GM18867 (cell line): ENCODE measurements around the gene PIBF1.
"Not testable (repeated sequence)": the region's sequence is repeated elsewhere in the genome, so short reads cannot be mapped to it uniquely, and the experiment has no call there.

ENCODE experiments used
- ATAC-seq: cut with Tn5 transposase; IDR thresholded peaks from one replicate; pipeline ENCODE4 v1.9.1; 2021; ENCODE audit warnings: mild to moderate bottlenecking, moderate library complexity; ENCODE audit not compliant: unreplicated experiment

Gene PIBF1

DNA sequence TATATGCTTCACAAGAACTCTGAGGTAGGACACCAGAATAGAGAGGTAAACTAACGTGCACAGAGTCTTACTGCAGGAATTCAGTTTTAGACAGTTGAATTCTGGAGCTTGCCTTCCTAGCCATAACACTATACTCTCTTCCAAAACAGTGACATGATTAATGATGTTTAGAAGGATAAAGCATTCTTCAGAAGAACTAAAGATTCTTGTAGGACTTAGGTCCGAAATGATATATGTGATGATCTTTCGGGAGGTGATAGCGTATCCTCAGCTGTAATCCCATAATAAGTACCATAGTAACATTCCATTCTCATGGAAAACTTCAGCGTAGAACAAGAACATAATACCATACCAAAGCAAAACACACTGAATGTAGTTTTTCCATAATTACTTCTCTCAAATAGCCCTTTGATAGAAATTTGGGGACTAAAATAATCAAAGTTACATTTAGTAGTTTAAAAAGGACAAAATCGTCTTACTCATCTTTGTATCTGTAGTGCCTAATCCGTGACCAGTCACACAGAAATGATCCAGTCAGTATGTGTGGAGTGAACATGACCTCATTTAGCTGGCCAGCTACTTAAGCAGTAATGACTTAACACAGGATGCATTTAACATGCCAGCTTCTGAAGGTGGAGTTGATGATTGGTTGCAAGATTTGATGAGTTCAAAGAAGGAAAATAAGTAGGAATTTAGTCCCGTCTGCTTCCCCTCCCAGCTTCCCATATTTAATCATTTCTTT is 38.4 kb downstream of the PIBF1 start:
- no peak for ATAC-seq

DNA sequence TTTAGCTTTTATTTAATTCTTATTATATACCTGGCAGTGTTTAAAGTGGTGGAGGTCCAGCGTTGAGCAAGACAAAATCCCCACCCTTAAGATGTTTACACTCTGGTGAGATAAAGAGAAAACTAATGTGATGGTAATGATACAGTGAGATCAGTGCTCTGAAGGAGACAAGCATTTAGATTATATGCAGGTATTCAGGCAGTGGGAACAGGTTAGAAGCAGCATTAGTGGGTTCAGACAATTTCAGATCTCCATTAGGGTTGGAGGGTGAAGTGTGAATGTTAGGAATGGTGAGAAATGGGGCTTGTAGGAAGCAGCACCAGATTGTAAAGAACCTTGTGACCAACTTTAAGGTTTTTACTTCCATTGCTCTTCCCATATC is 39.0 kb downstream of the PIBF1 start:
- ATAC-seq: no peak

DNA sequence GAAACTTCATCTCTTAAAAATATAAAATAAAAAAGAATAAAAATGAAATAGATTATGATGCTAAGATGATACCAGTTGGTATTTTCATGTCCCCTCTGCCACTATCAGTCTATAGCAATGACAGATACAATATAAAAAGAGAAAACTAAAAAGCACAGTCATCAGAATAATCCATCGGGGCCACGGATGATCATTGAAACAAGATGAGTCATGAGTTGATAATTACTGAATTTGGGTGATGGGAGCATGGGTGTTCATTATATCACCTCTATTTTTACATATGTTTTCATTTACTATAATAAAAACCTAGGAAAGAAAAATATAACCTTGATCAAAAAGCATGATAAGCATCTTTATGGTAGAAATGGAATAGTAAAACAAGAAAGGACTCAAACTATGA is 41.1 kb downstream of the PIBF1 start:
- no peak for ATAC-seq

DNA sequence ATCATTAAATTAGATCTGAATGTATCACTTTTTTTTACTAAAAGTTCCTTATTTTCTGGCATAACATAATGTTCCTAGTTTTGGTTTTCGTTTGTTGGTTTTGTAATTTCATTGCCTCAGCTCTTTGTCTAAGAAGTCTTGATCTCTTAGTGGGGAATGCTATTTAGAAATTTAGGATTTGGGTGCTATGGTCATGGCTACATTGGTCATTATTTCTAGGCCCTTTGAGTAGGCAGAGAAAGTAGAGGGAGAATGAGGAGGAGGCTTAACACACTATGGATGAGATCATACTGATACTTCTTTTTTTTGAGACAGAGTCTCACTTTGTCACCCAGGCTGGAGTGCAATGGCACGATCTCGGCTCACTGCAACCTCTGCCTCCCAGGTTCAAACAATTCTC is 41.8 kb downstream of the PIBF1 start:
- no peak for ATAC-seq

DNA sequence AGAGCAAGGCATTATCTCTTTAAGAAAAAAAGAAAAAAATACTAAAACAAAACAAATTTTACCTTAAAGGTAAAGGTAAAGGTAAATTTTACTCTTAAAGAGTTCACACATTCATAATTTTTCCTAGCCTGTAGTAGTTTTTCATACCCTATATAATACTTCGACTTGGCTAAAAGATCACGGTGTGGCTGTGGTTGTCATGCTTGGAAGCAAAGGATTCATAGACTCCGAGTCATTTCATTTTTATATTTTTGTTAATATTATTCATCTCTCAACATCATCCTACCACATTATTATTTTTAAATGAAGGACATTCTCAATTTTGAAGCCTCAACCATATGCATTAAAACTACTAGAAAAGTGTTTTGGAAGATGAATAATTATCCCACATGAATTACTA is 52.7 kb downstream of the PIBF1 start:
- ATAC-seq: no peak

DNA sequence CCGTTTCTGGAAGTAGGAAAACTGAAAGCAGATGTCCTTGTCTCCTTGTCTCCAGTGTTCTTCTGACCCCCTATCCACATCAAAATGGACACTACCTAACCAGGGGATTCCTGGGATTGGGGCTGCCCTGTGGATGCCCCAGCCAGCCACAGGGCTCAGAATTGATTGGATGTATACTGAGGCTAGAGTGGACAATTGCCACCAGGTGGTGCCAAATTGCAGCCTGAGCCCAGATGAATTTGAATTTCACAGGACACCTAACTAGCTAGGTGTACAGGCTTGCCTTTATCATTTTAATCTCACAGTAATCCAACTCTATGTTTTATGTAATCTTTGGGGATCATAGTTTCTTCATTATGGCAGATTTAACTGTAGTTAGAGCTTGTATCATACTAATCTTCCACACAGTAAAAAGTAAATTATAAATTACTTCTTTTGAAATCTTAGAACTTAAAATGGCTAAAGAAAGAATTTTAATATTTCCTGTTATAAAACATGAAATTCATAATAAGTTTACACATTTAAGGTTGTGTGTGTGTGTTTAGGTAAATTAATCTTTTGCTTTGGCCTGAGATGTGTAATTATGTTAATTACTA is 58.0 kb downstream of the PIBF1 start:
- ATAC-seq: peak; percentile 97

DNA sequence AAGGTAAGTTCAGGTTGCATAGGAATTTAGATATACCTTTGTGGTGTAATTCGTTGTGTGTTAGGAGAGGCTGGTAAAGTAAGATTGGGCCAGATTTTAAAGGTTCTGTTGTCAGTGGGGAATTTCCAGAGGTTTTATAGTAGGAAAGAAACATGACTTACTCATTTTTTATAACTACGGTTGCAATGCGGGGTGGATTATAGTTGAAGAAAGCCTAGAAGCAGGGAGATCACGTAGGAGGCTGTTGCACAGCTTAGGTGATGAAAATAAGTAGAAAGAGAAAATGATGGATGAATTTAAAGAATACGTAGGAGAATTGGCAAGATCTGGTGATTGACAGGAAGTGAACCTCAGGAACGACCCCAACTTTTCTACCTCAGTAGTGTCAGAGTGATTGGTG is 61.1 kb downstream of the PIBF1 start:
- ATAC-seq: no peak

DNA sequence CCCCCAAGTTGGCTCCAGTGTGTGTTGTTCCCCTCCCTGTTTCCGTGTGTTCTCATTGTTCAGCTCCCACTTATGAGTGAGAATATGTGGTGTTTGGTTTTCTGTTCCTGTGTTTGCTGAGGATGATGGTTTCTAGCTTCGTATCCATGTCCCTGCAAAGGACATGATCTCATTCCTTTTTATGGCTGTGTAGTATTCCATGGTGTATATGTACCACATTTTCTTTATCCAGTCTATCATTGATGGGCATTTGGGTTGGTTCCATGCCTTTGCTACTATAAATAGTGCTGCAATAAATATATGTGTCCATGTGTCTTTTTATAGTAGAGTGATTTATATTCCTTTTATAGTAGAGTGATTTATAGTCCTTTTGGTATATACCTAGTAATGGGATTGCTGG is 63.2 kb downstream of the PIBF1 start:
- not testable (repeated sequence) for ATAC-seq

DNA sequence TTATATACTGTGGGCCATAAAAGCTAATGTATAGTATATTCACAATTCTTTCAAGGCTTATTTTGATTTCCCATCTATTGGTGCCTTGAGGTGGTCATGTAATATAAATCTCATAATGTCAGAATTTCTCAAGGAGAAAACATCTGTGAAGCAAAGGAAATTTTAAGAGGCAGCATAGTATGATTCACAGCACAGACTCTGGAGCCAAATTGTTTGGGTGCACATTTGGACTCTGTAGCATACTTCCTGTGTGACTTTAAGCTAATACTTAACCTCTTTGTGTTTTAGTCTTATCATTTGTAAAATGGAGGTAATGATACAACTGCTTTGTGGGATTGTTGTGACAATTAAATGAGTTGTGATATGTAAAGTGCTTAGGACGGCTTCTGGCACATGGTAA is 67.6 kb downstream of the PIBF1 start:
- no peak for ATAC-seq

DNA sequence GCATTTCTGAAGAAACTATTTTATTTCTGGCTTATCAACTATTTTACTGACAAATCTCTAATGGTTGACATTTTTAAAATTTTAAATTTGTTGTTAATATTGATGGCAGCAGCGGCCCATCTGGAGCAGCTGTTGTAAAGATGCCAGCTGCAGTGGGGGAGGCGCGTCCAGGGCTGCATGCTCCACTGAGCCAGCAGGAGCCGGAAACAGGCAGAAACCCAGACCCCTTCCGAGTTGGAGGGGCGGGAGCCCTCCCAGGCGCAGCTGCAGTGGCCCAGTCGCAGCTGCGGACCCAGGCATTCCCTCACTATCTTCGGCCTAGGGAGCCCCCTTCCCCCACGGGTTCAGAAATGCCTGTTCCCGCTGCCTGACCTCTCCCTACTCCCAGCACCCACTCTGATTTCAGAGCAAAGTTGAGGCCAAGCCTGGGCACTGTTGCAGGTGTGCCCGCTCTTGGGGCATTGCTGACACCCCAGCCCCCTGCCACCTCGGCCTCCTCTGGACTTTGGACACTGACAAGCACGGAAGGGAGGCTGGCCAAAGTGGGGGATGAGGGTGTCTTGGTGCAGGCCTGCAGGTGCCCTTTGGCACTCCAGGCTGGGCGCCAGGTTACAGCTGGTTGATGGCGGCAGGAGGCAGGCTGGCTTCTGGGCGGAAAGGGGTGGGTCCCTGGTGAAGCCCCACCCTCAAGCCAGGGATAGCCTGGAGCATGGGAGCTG is 69.2 kb downstream of the PIBF1 start:
- ATAC-seq: no peak

DNA sequence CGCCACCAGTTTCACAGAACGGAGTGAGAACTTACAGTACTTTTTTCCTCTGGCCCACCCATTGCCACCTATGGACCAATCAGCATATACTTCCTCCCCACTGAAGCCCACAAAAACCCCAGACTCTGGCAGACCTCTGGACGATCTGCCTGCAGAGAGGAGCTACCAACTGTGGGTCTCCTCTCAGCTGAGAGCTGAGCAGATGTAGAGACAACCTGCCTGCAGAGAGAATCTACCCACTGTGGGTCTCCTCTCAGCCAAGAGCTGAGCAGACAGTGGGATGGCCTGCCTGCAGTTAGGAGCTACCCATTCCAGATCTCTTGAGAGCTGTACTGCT is 69.7 kb downstream of the PIBF1 start:
- no peak for ATAC-seq

DNA sequence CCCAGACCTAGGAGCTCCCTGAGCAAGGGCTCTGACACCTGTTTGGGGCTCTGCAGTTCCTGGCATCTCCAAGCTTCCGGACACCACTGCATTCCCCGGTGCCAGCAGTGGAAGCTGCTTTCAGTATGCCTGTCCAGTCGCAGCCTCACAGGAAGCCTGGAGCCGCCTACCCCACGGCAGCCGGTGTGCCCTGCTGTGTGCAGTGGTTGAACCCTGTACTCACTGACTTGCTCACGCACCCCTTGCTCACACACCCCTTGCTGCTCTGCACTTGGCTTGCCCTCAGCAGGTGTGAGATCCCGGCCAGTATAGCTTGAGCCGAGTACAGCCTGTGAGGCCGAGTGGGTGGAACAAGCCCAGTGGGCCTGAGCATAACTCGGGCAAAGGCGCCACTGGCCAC is 70.3 kb downstream of the PIBF1 start:
- no peak for ATAC-seq

DNA sequence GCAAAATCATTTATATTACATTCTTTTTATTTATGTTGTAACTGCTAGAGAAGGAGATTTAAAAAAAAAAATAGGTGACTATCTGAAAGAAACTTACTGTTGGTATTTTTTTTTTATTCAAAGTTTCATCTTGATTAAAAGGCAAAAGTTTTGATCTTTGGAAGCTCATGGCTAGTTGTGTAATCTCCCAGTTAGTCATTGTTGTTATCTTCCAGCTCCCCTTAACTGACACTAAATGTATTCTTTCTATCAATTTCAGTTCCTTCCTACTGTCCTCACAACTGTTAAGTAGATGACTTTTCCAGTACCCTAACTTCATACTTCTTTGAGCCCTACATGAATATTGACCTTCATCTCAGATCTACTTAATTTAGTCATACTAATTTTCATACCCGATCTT is 71.1 kb downstream of the PIBF1 start:
- ATAC-seq: no peak

DNA sequence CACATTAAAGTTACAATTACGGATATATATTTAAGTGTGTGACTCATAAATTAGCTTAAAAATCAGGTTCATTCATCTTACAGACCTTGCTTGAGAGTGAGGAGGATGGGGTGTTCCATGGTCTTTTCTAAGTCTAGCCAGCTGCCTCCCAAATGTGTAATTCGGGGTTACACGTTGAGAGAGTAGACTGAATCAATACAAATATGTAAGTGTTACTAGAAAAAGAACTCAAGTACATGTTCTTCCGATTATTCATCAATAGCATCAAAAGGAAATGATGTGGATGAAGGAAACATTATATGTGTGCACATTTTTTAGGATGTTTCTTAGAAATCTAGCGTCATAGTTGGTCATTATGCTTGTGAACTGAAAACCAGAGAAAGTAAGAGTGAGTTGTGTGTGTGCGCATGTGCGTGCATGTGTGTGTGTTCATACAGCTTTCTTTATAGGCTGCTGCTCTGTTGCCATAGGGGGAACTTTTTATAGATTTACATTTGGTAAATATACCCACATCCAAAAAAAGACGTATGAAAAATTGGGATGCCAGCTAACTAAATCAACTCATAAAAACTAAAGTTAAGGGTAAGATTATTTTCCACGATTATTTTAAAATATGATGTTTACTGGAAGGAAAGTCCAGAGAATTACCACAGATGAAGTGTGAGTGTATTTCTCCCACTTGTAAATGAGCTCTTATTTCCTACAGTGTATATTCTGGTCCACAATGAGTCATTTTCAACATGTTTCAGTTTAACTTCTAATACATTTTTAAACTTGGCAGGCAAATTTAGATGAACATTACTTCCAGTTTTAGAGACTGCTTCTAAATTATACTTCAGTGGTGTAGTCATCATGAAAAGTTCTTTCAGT is 82.4 kb downstream of the PIBF1 start:
- peak; percentile 93 for ATAC-seq

DNA sequence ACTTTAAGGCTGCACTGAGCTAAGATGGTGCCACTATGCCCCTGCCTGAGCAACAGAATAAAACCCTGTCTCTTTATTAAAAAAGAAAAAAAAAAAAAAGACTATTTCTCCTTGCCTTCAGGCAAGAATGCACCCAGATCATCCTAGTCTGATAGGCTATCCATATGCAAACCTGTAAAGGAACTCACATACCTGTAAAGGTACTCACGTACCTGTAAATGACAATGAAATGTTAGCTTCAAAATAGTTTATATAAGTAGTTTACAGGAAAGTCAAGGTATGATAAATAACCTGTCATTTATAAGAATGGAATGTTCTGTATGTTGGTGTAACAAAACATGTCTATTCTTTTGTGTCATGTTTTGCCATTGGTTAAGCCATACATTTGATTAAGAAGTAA is 86.3 kb downstream of the PIBF1 start:
- no peak for ATAC-seq

DNA sequence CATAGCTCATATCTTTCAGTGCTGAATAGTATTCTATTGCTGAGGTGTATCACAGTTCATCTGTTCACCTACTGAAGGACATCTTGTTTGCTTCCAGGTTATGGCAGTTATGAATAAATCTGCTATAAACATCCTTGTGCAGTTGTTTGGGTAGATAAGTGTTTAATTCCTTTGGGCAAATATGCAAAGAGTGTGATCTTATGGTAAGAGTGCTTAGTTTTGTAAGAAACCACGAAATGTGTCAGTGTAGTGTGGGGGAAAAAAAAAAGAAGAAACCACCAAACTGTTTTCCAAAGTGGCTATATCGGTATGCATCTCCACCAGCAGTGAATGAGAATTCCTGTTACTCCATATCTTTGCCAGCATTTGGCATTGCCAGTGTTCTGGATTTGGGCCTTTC is 93.3 kb downstream of the PIBF1 start:
- no peak for ATAC-seq

DNA sequence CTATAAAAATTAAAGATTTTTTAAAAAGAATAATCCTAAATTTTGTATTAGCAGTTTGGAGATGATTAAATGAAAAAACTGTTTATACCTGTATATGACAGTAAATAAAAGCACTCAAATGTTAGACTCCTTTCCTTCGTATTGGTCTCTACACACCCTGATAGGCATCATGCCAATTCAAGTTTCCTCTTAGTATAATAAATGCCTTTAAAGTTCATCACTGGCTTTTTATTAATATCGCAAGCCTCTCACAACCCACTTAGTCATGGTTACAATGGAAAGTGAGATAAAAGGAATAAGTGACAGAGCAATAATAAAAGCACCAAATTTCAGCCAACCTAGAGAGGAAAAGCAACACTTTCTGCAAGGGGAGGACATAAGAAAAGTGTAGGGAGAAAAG is 102.2 kb downstream of the PIBF1 start:
- ATAC-seq: no peak

DNA sequence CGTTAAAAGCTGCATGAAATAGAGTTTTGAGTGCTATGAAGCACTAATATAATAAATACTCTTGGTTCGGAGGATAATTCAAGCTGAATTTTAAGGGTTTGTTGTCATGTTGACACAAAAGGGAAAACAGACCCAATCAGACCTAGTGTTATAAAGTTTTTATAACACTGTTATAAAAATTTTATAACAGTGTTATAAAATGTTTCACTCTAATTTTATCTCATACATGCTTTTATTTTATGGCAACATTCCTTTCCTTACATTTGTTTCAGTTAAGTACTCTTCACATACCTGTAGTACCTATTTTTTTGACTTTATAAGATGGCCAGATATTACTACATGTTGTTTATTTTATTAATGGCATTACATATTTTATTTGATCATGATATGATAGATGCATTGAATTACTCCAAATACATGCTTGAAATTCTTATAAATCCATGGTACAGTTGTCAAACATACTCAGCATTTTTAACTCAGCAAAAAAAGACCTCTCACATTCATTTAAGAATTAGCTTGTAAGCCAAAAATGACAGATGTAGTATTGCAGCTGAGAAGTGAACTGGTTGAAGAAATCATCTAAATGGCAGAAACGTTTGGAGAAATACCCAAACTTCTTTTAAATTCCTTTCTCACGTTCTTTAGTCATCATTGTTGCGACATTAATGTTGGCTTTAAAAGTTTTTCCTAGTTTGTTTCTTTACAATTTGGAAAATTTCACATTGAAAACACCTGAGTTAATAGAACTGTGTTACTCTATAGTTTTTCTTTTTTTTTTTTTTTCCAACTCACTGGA is 104.5 kb downstream of the PIBF1 start:
- no peak for ATAC-seq

DNA sequence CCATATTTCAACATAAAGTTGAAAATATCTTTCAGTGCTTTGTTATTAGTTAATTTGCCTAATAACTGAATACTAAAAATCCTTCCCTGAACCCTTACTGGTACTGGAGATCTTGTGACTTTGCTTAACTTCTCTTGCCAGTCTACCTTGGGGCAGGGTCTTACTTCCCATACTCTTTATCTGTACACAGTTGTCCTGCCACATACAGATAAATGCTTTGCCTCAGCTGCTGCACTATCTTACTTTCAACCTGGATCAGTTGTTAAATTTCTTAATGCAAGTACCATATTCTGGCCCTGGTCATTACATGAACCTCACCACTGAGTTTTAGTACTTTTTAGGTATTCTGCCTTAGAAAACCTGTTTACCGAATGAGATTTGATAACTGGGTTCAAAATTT is 107.6 kb downstream of the PIBF1 start:
- ATAC-seq: no peak

DNA sequence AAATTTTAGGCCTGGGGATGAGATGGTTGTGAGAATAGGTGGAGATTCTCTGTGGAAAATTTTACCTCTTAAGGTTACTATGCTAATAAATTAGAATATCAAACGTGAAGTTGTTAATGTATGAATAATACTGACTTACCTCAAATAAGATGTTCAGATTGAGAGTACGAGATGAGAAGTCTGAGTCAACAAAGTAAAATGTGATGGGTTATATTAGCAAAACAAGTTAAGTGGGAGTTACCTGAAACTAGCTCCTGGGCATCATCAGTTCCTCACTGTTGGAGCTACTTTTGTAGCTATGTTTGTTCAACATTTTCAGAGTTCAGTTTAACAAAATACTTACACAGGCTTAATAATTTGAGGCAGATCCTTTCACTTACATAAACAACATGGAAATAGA is 108.6 kb downstream of the PIBF1 start:
- no peak for ATAC-seq

DNA sequence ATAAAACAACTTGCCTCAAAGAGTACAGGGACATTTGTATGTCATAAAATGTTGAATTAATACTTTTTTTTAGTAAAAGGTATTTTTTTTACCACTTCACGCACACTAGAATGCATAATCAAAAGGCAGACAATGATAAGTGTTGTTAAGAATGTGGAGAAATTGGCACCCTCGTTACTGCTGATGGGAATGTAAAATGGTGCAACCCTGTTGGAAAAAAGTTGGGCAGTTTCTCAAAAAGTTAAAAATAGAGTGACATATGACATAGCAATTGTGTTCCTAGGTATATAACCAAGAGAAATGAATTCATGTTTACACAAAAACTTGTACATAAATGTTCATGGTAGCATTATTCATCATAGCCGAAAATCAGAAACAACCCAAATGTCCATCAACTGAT is 109.5 kb downstream of the PIBF1 start:
- no peak for ATAC-seq
